Posterior vena cava (tissue), 2 donors: ENCODE results near the gene TRIM8. TPM values are rescaled to one million over a fixed set of nuclear protein-coding genes. Genes with fewer than 3 reads are reported as not detected.
"Not testable (repeated sequence)": the region's sequence is repeated elsewhere in the genome, so short reads cannot be mapped to it uniquely, and the experiment has no call there.

Experiments
- DNase-seq: peaks from one replicate; pipeline ENCODE4 v3.0.0-alpha.2; 2020; ENCODE audit warnings: low spot score
- intact Hi-C, 2 donors: fragments of 100-400 bp; cut with DNase I; formaldehyde crosslinking; loops; one replicate each; pipeline versions ENCODE4 v1.14.1 to v1.14.2; 2022 to 2023
- total RNA-seq, 2 donors: library from RNA; stranded (reverse); fragmentation: NEBNext Ultra II Directional; extraction: Animal tissue kit (Norgen Biotek cat#: 25700); gene quantifications; one replicate each; pipeline ENCODE4 v1.2.1, GENCODE V29; 2021
- donor health status: DM: yes; HTN: yes; CAD: no.
- donor health status: DM: yes; HTN: yes; CAD: no.

TRIM8 gene
- total RNA-seq, 2 donors from 2014 or later = 122 to 125 TPM

- DNase-seq = no peak
- intact Hi-C loops = no loop called here
These were observed 32.4 kb downstream of the TRIM8 start for GRCh38 chr10:102676534-102677315.

- intact Hi-C loops = no loop called here
- DNase-seq = no peak
These were observed 33.2 kb downstream of the TRIM8 start for GRCh38 chr10:102677331-102678067.

GRCh38 chr10:102678068-102678400 lies 33.8 kb downstream of the TRIM8 start:
- no peak for DNase-seq
- intact Hi-C loops = no loop called here

- intact Hi-C loops = no loop called here
- DNase-seq = peak; percentile 86
These were observed 34.6 kb downstream of the TRIM8 start for GRCh38 chr10:102678842-102679289.

- intact Hi-C loops = no loop called here
- no peak for DNase-seq
These were observed 35.3 kb downstream of the TRIM8 start for GRCh38 chr10:102679596-102679995.

GRCh38 chr10:102681696-102682095 lies 37.4 kb downstream of the TRIM8 start:
- intact Hi-C loops = no loop called here
- no peak for DNase-seq

- no peak for DNase-seq
- intact Hi-C loops = no loop called here
These were observed 38.1 kb downstream of the TRIM8 start for GRCh38 chr10:102682416-102682815.

- DNase-seq = no peak
- intact Hi-C loops = no loop called here
These were observed 38.7 kb downstream of the TRIM8 start for GRCh38 chr10:102682981-102683380.

- intact Hi-C loops = no loop called here
- DNase-seq = no peak
These were observed 39.5 kb downstream of the TRIM8 start for GRCh38 chr10:102683736-102684135.

GRCh38 chr10:102691285-102692066 lies 47.2 kb downstream of the TRIM8 start:
- DNase-seq = no peak
- intact Hi-C loops = no loop called here

- DNase-seq, intact Hi-C loops: not testable (repeated sequence)
These were observed 51.1 kb downstream of the TRIM8 start for GRCh38 chr10:102695401-102695800.

GRCh38 chr10:102696736-102697135 lies 52.5 kb downstream of the TRIM8 start:
- no peak for DNase-seq
- intact Hi-C loops = no loop called here

GRCh38 chr10:102698894-102699293 lies 54.6 kb downstream of the TRIM8 start:
- intact Hi-C loops = no loop called here
- DNase-seq = no peak

GRCh38 chr10:102701272-102701671 lies 57.0 kb downstream of the TRIM8 start:
- intact Hi-C loops = no loop called here

GRCh38 chr10:102701796-102702195 lies 57.5 kb downstream of the TRIM8 start:
- DNase-seq = no peak
- intact Hi-C loops = no loop called here

More at GRCh38 chr10:102701272-102701671, 57.0 kb downstream of the TRIM8 start:
- no peak for DNase-seq

- intact Hi-C loops = no loop called here
These were observed 58.5 kb downstream of the TRIM8 start for GRCh38 chr10:102702742-102703141.

GRCh38 chr10:102704915-102705314 lies 60.6 kb downstream of the TRIM8 start:
- intact Hi-C loops = no loop called here
- no peak for DNase-seq

More at GRCh38 chr10:102702742-102703141, 58.5 kb downstream of the TRIM8 start:
- DNase-seq = no peak

- intact Hi-C loops = no loop called here
- DNase-seq = no peak
These were observed 61.3 kb downstream of the TRIM8 start for GRCh38 chr10:102705531-102705930.
